Effector CD8-positive, alpha-beta T cell (primary cell): ENCODE measurements around the gene MOCS3.

ENCODE experiments used
- DNase-seq: peaks from one replicate; lab custom pipeline; 2025; lab: John Stamatoyannopoulos, UW

Gene MOCS3

DNA sequence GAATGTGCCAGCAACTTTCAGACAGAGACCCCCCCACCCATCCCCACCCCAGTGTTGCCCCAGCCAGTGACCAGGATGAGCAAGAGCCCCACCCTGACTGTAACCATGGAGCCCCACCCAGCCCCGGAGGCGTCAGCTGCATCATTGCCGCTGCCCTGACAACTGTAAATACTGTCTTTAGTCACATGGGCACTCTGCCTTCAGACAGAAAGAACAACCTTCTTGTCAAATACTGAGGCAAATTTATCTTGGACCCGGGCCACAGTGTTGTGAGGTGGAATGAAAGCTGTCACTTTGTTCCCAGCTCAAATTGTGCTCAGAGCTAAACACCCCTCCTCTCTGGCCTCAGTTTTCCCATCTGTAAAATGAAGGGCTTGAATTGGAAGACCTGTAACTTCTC lies 23.7 kb downstream of the MOCS3 start:
- no peak for DNase-seq

DNA sequence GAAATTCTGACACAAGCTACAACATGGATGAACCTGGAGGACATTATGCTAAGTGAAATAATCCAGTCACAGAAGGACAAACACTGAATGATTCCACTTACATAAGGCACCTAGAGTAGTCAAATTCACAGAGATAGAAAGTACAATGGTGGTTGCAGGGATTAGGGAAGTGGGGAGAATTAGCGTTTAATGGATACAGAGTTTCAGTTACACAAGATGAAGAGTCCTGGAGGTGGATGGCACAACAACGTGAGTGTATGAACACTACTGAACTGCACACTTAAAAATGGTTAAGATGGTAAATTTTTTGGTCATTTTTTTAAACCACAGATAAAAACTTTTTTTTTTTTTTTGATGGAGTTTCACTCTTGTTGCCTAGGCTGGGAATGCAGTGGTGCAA lies 24.7 kb downstream of the MOCS3 start:
- no peak for DNase-seq

DNA sequence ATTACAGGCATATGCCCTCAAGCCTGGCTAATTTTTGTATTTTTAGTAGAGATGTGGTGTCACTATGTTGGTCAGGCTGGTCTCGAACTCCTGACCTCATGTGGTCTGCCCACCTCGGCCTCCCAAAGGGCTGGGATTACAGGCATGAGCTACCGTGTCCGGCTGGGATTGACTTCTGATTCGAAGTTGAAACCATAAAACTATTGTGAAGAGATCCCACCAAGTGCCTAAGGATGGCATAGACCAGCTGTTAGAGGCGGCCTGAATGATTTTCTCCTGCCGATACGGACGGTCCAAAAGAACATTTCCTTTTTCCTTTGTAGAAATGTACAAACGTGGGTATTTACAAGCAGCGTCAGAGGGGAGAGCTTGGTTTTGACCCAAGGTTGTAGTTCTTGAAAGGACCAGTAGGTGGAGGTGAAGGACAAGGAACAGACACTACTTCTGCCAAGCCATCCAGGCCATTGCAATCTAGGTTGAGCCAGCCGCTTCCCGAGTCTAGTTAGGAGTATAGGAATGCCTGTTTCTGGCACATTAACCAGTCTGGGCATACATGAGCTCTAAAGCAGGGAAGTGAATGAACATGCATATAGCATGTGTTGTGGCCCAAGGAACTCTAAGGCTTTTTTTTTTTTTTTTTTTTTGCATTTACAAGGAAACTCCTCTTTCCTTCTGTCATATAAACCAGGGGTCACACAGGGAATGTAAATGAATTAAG lies 29.0 kb downstream of the MOCS3 start:
- DNase-seq = peak; percentile 39

DNA sequence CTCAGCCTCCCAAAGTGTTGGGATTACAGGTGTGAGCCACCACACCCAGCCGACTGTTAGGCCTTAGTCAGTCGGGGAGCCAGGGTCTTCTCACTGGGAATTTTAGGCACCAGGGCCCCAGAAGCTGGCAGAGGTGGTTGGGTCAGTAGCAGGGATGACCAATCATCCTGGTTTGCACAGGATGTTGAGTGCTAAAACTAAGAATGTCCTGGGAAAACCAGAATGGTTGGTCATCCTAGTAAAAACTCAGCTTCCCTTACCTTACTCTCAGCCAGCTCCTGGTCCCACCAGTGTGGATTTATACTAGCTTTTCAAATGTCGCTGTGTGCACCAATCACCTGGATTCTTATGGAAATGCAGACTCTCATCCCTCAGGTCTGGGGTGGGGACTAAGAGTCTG lies 32.5 kb downstream of the MOCS3 start:
- DNase-seq = no peak

DNA sequence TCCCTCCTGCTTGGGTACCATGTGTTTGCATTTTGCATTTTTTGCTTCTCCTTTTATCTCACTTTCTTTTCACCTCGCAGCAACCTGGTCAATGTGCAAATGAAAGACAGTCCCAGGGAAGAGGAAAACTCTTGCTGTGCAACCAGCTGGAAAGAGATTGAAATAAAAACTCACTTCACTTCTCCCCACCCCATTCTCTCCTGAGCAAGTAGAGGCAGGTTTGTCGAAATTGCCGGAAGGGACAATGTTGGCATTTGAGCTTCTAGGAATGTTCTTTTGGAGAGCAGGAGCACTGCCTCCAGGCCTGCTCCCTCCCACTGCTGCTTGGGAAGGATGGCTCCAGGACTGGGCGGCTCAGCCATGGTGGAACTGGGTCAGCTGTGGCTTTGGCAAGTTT lies 33.7 kb downstream of the MOCS3 start:
- DNase-seq = no peak

DNA sequence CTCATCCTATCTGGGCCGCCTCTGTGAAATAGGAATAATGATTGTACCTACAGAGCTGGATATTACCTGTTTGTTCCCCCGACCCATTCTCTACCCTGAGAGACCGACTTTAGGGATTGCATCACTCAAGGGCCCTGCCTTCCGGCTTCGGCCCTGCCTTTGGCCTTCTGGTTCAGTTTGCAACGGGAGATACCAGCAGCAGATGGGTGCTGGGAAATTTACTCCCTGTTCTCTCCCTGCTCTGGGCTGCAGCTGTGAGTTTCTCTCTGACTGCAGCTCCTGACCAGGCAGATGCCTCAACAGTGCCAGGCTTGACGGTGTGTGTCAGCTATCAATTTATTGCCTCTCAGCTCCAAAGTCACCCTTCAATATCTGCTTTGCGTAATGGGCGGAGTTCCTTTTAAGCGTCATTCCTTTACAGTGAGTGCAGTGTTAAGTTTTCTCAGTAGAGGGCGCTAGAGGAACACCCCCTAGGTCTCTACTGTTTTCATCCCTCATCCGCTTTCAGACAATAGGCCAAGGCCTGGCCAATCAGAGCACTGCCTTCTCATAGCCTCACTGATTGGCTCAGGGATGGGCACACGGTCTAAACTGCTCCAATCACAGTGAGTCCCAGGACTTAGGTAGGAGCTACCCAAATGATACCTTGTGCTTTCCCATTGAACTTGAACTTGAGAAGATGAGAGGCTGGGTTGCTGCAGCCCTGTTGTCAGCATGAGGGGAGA lies 34.3 kb downstream of the MOCS3 start:
- DNase-seq = no peak

DNA sequence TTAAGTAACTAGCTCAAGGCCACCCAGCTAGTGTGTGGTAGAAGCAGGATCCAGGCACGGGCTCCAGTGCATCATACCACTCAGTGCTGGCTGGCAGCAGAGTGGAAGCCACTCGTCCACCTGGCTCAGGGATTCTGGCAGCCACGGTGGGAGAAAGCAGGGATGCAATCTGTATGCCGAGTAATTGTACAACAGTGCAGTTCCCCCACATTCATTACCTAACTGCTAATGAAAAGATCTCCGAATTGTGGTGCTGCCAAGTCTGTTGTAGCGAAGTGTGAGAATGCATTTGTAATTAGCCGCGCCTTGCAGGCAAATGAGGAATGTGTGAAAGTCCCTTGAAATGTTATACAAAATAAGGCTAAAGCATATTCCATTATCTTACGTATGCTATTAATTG lies 35.3 kb downstream of the MOCS3 start:
- no peak for DNase-seq

DNA sequence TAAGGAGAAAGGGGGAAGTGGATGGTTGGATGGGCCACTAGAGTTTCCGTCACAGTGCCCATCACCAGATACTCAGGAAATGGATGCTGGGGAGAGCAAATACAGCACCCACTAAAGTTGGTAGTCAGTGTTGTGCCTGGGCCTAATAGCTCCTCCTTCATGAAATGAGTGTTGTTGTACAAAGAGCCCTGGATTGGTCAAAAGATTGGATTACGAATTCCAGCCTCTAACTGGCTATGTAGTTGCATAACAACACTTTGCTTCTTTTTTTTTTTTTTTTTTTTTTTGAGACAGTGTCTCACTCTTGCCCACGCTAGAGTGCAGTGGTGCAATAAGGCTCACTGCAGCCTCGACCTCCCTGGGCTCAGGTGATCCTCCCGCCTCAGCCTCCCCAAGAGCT lies 36.9 kb downstream of the MOCS3 start:
- no peak for DNase-seq

DNA sequence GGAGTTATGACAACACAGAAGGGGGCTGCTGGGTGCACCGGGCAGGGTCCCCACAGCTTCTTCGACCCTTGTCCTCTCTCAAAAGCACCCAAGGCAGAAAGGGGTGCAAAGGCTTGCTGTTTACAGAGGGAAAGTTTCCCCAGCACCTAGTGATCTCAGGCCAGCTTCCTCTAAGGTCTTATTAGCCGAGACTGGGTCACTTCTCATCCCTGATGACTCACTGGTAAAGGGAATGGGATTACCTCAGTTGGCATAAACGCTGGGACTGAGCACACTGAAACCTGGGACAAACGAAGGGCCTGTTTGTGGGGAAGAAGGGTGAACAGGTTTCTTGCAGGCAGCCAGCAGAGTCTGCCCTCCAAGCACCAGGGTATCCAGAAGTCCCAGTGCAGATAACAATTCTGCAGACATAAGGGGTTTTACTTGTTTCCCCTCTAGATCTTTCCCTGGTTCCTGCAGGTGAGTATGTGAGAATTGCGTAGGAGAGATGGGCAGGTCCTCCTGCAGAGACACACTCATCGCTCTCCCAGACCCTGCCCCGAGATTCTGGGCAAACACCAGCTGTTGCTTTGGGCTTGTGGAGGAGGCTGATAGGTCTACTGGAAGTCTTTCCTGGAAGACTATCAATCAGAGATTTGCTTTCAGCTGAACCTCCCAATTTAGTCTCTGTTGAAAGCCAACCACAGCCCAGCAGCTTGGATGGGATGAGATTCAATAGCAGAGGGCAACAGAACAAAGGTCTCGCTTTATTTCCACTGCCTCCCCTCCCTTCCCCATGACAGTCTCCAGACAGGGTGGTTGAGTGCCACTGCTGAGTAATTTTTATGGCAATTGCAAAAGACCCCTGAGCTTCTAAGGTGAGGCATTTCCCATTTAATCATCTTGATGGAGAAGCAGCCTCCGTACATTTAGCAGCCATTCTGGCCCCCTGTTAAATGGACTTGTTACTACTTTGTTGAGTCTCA lies 38.6 kb downstream of the MOCS3 start:
- no peak for DNase-seq

DNA sequence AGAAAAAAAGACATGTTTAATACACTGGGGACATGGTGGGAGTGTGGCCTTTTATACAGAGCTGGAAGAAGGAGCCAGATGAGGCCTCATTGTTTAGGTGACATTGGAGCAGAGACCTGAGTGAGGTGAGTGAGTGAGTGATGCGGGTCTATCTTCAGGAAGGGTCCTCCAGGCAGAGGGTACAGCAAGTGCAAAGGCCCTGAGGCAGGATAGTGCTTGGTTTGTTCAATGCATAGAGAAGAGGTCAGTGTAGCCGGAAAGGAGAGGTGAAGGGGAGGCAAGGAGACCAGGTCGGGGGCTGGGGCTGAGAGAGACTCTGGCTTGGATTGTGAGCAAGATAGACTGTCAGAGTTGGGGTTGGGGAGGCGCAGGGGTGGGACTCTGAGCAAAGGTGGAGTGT lies 40.7 kb downstream of the MOCS3 start:
- no peak for DNase-seq

DNA sequence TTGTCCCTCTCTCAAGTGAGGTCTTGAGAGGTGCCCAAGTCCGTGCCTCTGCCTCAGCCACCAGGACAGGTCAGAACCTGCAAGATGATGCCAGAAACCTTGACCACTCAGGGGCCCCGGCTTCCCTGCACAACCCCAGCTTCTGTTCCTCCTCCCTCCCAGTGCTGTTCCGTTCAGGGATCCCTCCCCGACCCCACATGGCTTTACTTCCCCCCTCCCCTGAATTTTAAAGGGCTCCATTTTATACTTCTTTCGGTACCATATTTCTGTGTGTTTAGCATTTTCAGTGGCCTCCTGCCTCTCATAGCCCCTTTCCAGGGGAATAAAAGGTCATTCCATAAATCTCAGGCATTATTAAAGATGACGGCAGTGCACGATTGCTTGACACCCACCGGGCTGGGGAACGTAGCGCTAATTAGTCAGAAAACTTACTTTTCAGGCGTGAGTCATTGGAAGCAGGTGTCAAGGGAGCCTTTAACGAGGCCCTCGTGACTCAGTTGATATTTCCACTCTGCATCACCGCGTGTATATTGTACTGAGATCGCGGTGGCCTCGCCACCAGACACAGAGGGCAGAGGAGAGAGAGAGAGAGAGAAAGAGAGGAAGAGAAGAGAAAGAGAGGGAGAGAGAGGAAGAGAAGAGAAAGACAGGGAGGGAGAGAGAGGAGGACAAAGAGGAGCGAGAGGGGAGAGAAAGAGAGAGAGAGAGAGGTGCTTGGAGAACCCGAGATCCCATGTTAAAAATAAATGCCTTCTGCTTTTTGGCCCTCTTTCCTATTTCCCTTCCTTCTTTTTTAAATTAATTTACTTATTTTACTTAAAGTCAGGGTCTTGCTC lies 43.0 kb downstream of the MOCS3 start:
- DNase-seq = no peak

DNA sequence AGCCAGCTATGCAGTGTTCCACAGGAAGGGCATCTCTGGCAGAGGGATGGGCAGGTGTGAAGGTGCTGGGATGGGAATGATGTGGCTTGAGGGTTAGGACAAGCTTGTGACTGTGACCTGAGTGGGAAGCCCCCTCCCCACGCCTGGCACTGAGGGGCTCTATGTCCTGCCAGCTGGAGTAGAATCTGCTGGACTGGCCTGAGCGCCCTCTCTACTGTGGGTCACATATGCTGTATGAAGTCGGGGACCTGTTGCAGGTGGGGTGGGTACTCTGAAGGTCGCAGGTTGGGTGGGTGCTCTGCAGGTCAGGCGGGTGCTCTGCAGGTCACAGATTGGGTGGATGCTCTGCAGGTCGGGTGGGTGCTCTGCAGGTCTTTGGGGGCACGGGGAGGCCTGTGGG lies 44.0 kb downstream of the MOCS3 start:
- DNase-seq = no peak

DNA sequence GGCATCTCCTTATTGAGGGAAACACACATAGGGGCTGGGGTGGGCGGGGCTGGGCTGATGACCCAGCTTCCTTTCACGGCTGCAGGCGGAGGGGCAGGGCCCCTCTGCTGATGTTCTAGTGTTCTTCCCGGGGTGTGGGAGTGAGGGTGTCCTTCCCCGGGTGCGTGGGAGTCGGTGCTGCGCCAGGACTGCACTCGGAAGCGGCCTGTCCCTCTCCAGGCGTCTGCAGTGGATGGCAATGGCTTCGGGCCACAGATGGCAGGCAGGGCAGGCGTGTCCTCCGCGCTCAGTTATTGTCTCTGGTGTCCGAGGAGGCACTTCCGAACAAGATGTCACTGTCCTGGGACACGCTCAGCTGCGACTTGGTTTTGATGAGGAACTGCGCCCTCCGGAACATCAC lies 45.1 kb downstream of the MOCS3 start:
- DNase-seq = no peak

DNA sequence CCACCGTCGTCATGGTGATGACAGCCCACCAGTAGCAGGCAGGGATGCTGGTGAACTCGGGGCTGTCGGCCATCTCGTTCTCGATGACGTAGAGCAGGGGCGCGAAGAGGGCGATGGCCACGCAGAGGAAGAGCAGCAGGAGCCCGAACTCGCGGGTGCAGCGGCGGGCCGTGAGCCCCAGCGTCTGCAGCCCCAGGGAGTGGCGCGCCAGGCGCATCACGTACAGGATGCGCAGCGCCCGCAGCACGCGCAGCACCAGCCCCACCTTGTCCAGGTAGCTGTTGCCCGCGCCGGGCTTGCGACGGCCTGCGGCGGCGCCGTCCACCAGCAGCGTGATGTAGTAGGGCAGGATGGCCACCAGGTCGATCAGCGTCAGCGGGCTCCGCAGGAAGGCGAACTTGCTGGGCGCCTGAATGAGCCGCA lies 45.7 kb downstream of the MOCS3 start:
- DNase-seq = no peak

DNA sequence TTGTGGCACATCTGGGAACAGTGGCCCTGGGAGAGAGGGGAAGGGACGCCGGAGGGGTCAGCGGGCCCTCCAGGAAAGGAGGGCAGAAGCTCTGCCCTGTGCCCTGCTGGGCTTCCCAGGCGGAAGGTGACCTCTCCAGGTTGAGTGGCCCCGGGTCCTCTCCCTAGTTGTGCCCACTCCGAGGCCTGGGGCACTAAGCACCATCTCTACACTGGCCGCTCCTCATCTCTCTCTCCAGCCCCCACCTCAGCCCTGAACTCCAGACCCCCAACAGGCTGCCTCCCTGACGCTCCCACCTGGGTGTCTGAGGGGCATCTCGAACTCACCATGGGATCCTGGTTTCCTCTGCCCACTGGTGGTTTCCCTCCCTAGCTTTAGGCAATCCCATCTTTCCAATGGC lies 46.2 kb downstream of the MOCS3 start:
- no peak for DNase-seq

DNA sequence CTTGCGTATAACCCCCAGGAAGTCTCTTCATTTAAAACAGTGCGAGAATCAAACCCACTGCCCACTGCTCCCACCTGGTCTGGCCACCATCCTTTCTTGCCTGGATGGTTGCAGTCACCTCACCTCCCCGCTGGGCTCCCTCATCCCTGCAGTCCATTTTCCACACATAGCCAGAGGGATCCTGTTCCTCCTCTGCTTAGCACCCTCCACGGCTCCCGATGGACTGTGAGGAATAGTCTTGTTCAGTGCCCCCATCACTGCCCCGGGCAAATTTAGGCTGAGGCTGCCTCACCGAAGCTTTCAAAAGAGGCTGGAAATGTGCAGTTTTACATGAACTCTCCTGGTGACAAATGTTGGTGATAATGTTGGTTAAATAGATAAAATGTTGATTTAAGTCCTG lies 46.6 kb downstream of the MOCS3 start:
- no peak for DNase-seq

DNA sequence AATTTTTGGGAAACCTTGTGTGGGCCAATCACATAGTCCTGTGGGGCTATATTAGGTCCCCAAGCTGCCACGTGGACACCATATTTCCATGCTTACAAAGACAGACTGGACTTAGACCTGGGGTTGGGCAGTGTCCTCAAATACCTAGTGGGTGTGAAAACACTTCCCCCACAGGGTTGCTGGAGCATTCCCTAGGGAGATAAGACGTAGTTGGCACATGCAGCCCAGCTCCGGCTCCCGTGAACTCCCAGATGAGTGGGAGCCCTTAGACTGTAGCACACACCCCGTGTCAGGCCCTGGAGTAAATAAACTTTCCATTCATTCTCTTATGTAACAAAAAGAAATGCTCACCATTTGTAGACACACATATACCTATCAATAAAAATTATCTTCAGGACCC lies 50.1 kb downstream of the MOCS3 start:
- no peak for DNase-seq

DNA sequence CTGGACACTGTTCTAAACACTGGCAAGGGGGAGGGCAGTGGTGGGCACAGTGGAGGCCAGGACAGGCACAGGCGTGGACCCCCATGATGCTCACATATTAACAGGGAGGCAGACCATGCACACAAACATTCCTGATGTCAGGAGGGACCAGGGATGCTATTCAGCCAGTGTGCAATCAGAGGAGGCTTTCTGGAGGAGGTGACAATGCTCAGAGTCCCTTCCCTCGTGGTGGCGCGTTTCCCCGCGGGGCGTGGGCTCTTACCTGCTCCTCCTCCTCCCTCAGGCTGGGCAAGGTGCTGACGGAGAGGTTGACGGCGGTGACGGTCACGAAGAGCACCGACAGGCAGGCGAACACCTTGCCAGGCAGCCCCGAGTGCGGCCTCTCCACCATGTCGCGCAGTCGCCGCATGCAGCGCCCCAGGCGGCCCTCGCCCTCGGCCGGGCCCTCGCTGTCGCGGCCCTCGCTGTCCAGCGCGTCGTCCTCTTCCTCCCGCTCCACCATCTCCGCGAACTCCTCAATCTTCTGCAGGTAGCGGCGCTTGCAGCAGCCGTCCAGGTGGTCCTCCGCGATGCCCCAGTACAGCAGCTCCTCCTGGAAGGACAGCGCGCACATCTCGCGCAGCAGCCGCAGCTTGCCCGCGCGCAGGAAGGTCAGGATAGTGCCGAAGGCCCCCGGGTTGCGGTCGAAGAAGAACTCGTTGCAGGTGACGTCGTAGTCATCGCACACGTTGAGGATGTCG lies 50.9 kb downstream of the MOCS3 start:
- no peak for DNase-seq

DNA sequence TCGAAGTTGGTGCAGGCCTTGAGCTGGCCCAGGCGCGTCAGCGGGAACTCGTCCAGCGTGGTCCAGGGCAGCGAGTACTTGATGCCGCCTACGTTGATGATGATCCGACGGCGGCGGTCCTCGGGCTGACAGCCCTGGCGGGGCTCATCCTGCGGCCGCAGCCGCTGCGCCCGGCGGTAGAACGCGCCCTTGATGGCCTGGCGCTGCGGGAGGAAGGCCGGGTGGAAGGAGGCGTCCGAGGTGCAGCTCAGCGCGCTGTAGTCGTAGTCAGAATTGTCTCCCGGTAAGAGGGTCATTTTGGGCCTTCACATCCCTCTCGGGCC lies 51.4 kb downstream of the MOCS3 start:
- DNase-seq = no peak

DNA sequence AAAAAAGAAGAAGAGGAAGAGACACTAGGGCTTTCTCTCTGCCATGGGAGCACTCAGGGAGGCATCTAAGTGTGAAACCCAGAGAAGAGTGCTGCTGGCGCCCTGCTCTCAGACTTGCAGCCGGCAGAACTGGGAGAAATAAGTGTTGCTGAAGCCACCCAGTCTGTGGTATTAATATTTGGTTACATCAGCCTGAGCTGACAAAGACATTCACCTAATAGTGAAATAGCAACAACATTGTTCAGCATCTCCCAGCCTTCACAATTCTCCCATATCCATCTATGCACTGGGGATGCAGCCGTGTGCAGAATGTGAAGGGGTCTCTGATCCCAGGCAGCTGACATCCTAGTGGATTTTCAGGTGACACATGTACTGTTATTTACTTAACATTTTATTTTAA lies 52.3 kb downstream of the MOCS3 start:
- no peak for DNase-seq

DNA sequence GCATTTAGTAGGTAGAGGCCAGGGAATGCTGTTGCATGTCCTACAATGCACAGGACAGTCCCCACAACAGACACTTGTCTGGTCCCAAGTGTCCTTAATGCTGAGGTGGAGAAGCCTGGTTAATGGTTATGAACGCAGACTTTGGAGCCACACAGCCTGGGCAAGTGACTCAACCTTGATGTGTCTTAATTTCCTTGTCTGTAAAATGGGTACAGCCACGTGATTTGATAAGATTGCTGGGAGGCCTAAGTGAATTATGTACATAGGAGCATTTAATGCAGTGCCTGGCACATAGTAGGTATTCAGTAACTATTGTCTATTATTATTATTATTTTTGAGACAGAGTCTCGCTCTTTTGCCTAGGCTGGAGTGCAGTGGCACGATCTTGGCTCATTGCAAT lies 52.9 kb downstream of the MOCS3 start:
- DNase-seq = no peak
